Measurements from ENCODE around the gene ROBO1.

ROBO1 gene

DNA sequence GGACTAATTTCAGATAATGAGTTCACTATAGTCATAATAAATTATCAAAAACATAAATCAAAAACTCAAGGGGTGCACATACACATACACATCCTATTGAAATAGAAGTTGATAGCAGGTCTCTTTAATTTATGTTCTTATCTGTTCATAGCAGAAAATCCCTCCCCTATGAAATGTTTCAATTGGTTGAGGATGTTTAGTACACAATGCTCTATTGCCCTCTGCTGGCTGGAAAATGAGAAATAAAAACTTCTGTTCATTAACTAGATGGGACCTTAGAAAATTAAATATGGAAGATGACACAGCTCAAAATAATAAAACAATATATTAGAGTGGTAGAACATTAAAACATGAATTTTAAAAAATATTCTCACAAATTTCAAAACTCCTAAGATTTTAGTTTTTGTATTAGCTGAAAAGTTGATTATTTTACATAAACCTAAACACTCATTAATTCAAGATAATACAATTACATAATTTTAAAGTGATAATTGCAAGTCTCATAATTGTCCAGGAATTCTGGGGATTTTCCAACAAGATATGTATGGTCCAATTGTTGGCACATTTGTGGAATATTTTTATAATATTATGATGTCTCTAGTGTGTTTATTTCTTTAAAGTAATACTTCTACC lies 735.0 kb downstream of the ROBO1 start:
- TF ChIP-seq, protein P1, sequence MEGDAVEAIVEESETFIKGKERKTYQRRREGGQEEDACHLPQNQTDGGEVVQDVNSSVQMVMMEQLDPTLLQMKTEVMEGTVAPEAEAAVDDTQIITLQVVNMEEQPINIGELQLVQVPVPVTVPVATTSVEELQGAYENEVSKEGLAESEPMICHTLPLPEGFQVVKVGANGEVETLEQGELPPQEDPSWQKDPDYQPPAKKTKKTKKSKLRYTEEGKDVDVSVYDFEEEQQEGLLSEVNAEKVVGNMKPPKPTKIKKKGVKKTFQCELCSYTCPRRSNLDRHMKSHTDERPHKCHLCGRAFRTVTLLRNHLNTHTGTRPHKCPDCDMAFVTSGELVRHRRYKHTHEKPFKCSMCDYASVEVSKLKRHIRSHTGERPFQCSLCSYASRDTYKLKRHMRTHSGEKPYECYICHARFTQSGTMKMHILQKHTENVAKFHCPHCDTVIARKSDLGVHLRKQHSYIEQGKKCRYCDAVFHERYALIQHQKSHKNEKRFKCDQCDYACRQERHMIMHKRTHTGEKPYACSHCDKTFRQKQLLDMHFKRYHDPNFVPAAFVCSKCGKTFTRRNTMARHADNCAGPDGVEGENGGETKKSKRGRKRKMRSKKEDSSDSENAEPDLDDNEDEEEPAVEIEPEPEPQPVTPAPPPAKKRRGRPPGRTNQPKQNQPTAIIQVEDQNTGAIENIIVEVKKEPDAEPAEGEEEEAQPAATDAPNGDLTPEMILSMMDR (IDR thresholded peaks at IDR 0.05) = peak; percentile 75
- no peak for TF ChIP-seq ZFX (IDR thresholded peaks at IDR 0.05; ENCODE audit: borderline replicate concordance)
- H3K27ac ChIP-seq = no peak overlapping the region

DNA sequence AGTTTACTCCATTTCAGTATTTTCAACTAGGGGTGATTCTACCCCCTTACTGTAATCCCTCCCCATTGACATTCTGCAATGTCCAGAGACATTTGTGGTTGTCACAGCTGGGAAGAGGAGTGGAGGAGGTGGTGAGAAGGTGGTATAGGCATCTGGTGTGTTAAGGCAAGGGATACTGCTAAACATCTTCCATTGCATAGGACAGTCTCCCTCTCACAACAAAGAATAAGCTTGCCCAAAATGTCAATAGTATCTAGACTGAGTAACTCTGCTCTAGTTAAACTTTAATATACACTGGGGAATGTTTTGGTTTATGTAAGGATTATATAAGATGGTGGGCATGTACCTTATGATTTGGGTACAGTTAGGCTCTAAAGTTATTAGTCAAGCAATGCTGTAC lies 737.6 kb downstream of the ROBO1 start:
- no peak overlapping the region for H3K27ac ChIP-seq
- TF ChIP-seq, protein P1 (IDR thresholded peaks at IDR 0.05) = no peak
- no peak for TF ChIP-seq ZFX (IDR thresholded peaks at IDR 0.05; ENCODE audit: borderline replicate concordance)

DNA sequence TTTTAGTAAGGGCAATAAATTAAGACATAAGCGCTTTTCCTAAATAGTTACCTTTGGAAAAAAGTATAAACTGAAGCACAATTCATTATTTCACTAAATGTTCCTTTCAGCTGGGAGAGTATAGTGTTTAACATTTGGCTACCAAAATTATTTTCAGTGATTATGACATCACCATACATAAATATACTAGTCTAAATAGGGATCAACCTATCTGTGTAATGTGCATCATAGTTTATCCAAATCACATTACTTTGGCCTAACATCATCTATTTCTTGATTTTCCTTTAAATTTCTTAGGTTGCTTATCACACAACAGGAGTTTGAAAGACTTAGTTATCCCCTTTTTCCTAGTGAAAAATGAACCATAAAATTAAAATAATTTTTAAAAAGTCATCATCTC lies 738.9 kb downstream of the ROBO1 start:
- TF ChIP-seq, protein P1 (IDR thresholded peaks at IDR 0.05) = no peak
- TF ChIP-seq ZFX (IDR thresholded peaks at IDR 0.05; ENCODE audit: borderline replicate concordance) = no peak

DNA sequence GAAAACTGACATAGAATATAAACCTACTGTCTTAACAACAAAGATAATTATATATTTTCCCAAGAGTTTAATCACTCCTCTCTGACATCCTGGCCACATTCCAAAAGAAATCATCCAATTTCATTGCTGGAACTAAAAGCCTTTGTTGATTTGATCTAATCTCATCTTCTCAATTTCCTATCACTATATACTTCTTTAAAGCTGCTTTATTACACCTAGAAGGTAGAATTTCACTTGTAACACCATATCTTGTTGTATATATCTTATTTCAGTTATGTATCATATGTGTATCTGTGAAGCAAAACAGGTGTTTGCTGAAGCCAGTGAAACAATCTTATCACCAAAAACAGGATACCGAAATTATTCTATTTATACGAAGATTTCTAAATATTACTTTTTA lies 740.2 kb downstream of the ROBO1 start:
- H3K27ac ChIP-seq = no peak overlapping the region
- TF ChIP-seq, protein P1 (IDR thresholded peaks at IDR 0.05) = no peak
- TF ChIP-seq ZFX (IDR thresholded peaks at IDR 0.05; ENCODE audit: borderline replicate concordance) = no peak

More for the DNA sequence above, 738.9 kb downstream of the ROBO1 start:
- no peak overlapping the region for H3K27ac ChIP-seq

DNA sequence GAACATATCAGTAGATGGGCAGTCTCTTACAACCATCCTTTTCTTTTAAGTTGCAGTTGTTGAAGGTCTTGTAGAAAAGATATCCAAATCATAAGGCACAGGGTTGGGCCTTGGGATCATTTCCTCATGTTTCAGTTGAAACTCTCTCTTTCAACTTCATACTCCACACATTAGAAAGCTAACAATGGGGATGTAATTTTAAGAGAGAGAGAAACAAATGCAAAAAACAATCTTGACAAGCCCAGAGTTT lies 747.9 kb downstream of the ROBO1 start:
- TF ChIP-seq, protein P1 (IDR thresholded peaks at IDR 0.05) = no peak
- TF ChIP-seq ZFX (IDR thresholded peaks at IDR 0.05; ENCODE audit: borderline replicate concordance) = no peak
- H3K27ac ChIP-seq = peak overlapping the region; percentile 61

DNA sequence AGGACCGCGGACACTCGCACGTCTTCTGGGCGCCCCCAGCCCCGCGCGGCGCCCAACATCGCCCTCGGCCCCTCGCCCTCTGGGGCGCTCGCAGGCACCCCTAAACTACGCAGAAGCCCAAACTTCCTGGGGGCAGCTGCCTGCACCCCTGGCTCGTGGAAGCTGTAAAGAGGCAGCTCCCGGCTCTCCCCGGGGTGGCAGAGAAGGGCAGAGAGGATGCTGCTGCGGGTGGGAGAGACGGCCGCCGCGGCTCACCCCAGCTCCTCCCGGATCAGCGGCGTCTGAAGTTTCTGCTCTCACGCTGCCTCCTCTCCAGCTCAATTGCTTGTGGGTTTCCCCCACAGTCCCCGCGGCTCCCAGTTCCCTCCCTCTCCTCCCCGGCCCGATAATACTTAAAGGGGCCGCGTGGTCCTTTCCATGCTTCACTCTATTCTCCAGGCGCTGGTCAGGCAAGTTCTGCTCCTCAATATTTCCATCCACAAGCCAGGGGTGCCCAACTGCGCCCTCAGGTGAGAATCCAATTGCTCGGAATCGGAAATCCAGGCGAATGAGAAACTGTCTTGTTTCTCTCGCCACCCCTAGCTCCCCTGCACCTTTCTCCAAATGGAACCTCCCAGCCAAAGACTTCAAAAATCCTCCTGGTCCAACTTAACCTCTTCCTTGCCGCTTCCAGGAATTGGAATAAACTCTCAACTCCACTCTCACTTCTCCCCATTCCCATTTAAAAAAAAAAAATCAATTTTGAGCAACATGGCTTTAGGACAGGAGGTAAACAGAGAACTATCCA lies 748.5 kb downstream of the ROBO1 start:
- peak overlapping the region; percentile 61 for H3K27ac ChIP-seq
- TF ChIP-seq, protein P1 (IDR thresholded peaks at IDR 0.05) = no peak
- TF ChIP-seq ZFX (IDR thresholded peaks at IDR 0.05; ENCODE audit: borderline replicate concordance) = no peak

DNA sequence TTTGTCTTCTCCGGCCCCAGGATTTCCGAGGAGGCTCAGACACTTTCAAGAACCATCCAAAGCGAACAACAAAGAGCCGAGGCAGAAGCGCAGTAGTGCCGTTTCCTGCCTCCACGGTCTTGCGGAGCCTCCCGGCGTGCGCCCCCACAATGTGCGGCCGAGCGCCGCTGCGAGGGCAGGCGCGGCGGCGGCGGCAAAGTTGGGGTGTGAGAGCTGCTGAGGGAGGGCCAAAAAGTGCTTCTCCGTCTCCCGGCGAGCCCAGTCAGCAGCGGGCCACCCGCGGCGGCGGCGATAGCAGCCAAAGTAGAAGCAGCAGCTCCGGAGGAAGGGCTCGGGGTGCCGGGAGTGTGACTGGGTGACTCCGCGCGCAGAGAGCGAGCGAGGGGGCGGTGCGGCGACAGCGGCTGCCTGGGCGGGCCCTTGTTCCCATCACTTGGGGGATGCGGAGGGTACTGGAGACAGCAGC lies 749.1 kb downstream of the ROBO1 start:
- no peak for TF ChIP-seq ZFX (IDR thresholded peaks at IDR 0.05; ENCODE audit: borderline replicate concordance)
- TF ChIP-seq, protein P1 (IDR thresholded peaks at IDR 0.05) = peak; percentile 22
- H3K27ac ChIP-seq = peak overlapping the region; percentile 61
